DOHH2 (cell line): Measurements from ENCODE around the gene ATIC.

Experiments
- H3F3A ChIP-seq: fragments of 200-600 bp; sonication (generic), shearing (Covaris generic); 2 replicates; pipeline ENCODE4 v1.6.0; 2016; ENCODE audit warnings: antibody characterized with exemption, mild to moderate bottlenecking; ENCODE audit not compliant: control insufficient read depth, insufficient read depth
- H3K27ac ChIP-seq: fragments of 200-600 bp; sonication (generic); 2 replicates; pipeline ENCODE4 v1.5.1; 2014; ENCODE audit warnings: low read depth, mild to moderate bottlenecking, low read length, moderate library complexity
- H3K27me3 ChIP-seq: fragments of 200-600 bp; sonication (generic); 2 replicates; pipeline ENCODE4 v1.6.1; 2014; ENCODE audit warnings: mild to moderate bottlenecking, low read length, mixed read lengths; ENCODE audit not compliant: control insufficient read depth
- H3K36me3 ChIP-seq: fragments of 200-600 bp; sonication (generic); 2 replicates; pipeline ENCODE4 v1.6.1; 2014; ENCODE audit warnings: mild to moderate bottlenecking, low read length, moderate library complexity, mixed read lengths; ENCODE audit not compliant: control insufficient read depth
- H3K4me1 ChIP-seq: fragments of 200-600 bp; sonication (generic); 2 replicates; pipeline ENCODE4 v1.6.1; 2014; ENCODE audit warnings: mild to moderate bottlenecking, low read length, mixed read lengths; ENCODE audit not compliant: control insufficient read depth
- H3K4me2 ChIP-seq: fragments of 200-600 bp; sonication (generic); 2 replicates; pipeline ENCODE4 v1.6.0; 2014; ENCODE audit warnings: mild to moderate bottlenecking, low read length, moderate library complexity
- H3K4me3 ChIP-seq: fragments of 200-600 bp; sonication (generic); 2 replicates; pipeline ENCODE4 v1.5.1; 2014; ENCODE audit warnings: mild to moderate bottlenecking, low read length, mixed read lengths
- H3K79me2 ChIP-seq: fragments of 200-600 bp; sonication (generic); 2 replicates; pipeline ENCODE4 v1.6.1; 2014; ENCODE audit warnings: mild to moderate bottlenecking, low read length, mixed read lengths; ENCODE audit not compliant: control insufficient read depth
- H3K9me2 ChIP-seq: fragments of 200-600 bp; sonication (generic); replicated peaks from 2 replicates; pipeline ENCODE4 v1.6.1; 2014; ENCODE audit warnings: mild to moderate bottlenecking, low read length, mixed read lengths; ENCODE audit not compliant: control insufficient read depth
- H3K9me3 ChIP-seq: fragments of 200-600 bp; sonication (generic); 2 replicates; pipeline ENCODE4 v1.6.1; 2014; ENCODE audit warnings: antibody characterized with exemption, low read length, mixed read lengths; ENCODE audit not compliant: control insufficient read depth, insufficient read depth
- H4K20me1 ChIP-seq: fragments of 200-600 bp; sonication (generic); 2 replicates; pipeline ENCODE4 v1.6.0; 2014; ENCODE audit warnings: low read depth, mild to moderate bottlenecking, antibody characterized with exemption, low read length, moderate library complexity; ENCODE audit not compliant: control insufficient read depth, insufficient read depth
- CTCF ChIP-seq: fragments of 200-600 bp; sonication (generic); IDR thresholded peaks from one replicate; pipeline ENCODE4 v1.5.1; 2014; ENCODE audit warnings: antibody characterized with exemption, mild to moderate bottlenecking, low read depth, low read length; ENCODE audit not compliant: poor library complexity, severe bottlenecking
- EZH2phosphoT487 ChIP-seq: fragments of 200-600 bp; sonication (generic); IDR thresholded peaks from 2 replicates; pipeline ENCODE4 v1.6.1; 2017; ENCODE audit warnings: borderline replicate concordance, mild to moderate bottlenecking, antibody characterized with exemption, low read length, moderate library complexity, mixed read lengths

The ATIC gene

GRCh38 chr2:215397632-215398341 is 85.9 kb downstream of the ATIC start:
- no peaks in the 10 kb centered on the region for H3K79me2 ChIP-seq
- H3K4me3 ChIP-seq, result no peak overlapping the region
- no peaks in the 10 kb centered on the region for H3K9me2 ChIP-seq
- no peaks in the 10 kb centered on the region for H4K20me1 ChIP-seq
- H3K27me3 ChIP-seq, result no peaks in the 10 kb centered on the region
- no peaks in the 10 kb centered on the region for H3K4me1 ChIP-seq
- H3K27ac ChIP-seq, result no peak overlapping the region
- no peaks in the 10 kb centered on the region for H3K36me3 ChIP-seq
- no peak overlapping the region for H3K4me2 ChIP-seq
- H3F3A ChIP-seq, result no peaks in the 10 kb centered on the region
- TF ChIP-seq CTCF (no peak), EZH2phosphoT487 (no peak)
- no peaks in the 10 kb centered on the region for H3K9me3 ChIP-seq

- Histone ChIP-seq H3K4me3 (no peak overlapping the region), H3F3A (no peaks in the 10 kb centered on the region), H3K9me2 (no peaks in the 10 kb centered on the region), H3K9me3 (no peaks in the 10 kb centered on the region), H3K27me3 (no peaks in the 10 kb centered on the region), H3K36me3 (no peaks in the 10 kb centered on the region), H3K4me1 (no peaks in the 10 kb centered on the region), H4K20me1 (no peaks in the 10 kb centered on the region), H3K27ac (no peak overlapping the region), H3K79me2 (no peaks in the 10 kb centered on the region), H3K4me2 (no peak overlapping the region)
- TF ChIP-seq CTCF (no peak), EZH2phosphoT487 (no peak)
Observed at GRCh38 chr2:215399067-215399716, 87.3 kb downstream of the ATIC start.
